AG20443 (cell line): ENCODE measurements around the gene CEACAM21.

Source experiments
- DNase-seq: peaks from one replicate; pipeline ENCODE4 v3.0.0; 2012; ENCODE audit warnings: low spot score, mixed read lengths

The CEACAM21 gene

DNA sequence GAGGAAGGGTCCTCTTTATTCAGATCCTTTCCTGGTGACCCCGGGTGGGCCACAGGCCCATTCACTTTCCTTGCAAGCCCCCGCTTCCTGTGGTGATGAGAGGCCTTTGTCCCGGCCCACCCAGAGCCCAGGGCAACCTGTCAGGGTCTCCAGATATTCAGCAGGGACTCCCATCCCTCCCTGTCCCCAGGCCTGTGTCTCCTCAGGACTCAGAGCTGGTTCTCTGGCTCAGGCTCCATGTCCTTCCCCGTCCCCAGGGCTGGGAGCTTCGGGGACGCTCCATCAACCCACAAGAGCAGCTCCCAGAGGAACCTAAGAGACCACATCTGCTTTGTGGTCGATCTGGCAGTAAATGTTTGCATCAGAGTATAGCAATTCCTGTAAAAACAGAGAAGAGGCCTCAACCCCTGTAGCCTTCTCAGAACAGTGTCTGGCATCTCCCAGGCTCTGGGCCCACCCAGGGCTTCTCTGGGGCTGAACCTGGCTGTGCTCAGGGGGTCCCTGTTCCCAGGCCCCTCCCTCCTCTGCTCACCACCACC, 43.1 kb downstream of the CEACAM21 start:
- no peak for DNase-seq

DNA sequence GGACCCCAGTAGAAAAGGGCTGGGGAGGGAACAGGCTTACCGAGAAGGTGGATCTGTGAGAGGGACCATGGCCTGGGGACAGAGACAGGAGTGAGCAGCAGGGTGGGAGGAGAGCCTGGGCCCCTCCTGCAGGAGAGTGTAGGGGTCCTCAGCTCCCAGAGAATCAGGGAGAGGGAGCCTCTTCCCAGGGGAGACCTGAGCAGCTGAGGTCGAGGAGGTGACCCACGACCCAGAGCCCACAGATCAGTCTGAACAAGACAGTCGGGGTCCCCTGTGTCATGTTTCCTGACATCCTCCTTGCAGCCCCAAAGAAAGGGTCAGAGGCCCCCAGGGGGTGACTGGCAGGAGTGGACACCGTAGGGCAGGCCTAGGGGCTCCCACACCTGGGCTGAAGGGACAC, 44.2 kb downstream of the CEACAM21 start:
- no peak for DNase-seq

DNA sequence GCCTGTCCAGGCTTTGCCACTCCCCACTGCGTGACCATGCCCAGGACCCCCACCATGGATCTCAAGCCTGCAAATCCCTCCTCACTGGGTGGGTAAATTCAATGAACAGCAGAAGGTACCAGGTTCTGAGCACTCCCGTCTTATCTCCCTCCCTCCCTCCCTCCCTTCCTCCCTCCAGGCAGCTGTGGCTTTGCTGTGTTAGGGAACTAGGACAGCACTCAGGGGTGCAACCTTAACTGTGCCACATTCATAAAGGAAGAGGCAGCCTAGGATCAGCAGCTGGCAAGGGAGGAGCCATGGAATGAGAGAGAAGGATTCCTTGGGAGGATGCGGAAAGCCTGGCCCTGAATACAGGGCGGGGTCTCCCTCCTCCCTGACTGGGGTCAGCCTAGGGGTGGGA, 45.3 kb downstream of the CEACAM21 start:
- DNase-seq, result no peak

DNA sequence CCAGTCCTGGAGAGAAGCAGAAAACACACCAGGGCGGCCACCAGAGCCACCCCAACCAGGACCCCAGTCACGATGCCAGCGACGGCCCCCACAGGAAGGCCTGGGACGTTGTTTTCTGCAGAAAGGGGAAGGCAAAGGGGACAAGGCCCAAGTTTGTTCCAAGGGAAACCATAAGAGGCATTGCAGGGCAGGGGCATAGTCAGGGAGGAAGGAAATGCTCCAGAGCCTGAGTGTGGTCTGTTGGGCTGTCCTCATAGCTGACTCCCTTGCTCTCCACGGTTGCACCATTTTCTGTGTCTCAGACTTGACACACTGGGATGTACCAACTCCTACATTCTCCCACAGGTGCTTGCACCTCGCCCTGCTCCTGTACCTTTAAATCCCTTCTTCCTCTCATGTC, 45.7 kb downstream of the CEACAM21 start:
- DNase-seq, result no peak

DNA sequence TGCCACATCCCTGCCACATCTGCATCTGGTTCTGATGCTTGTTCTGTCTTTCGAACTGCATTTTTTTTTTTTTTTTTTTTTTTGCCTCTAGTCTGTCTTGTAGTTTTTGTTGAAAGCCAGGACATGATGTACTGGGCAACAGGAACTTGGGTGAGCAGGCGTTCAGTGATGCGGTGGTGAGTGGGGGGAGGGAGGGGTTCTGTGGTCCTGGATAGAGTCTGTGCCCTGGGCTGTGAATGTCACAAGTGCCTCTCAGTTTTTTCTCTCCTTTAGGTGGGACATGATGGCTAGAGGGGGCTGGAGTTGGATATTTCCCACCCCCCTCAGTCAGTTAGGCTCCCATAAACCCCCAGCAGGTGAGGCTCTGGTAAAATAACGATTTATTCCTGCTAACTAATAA, 47.4 kb downstream of the CEACAM21 start:
- DNase-seq, result no peak

DNA sequence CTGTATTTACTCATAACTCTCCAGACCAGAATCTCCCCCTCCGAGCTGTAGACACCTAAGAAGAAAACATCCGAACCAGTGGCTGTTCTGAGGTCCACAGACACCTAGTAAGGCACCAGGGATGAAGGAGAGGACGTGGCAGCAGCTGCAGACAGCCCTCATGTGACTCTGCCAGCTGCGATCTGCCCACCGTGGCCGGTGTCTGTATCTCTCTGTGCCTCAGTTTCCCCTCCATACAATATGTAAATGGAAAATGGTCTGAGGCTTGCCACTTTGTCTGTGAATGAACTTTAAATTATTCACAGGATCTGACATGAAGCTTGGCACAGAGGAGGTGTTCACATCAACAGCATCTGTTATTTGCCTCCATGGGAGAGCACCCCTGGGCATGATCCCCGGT, 48.5 kb downstream of the CEACAM21 start:
- no peak for DNase-seq

DNA sequence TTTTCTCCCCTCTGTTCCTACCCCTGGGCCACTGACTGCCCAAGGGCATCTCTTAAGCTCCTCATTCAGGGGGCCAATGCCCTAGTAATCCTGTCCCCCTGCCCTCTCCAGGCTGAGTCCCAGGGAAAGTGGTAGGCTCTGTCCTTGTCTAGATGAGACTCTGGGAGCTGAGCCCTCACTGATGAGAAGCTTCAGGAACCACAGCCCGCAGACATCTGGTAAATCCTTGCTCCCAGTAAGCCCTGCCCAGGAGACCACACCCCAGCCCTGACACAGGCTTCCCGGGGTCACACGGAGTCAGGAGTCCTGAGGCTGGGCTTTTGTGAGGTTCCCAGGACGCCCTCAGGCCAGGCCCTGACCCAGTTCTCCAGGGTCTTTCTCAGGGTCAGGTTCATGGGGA, 49.0 kb downstream of the CEACAM21 start:
- DNase-seq, result no peak

DNA sequence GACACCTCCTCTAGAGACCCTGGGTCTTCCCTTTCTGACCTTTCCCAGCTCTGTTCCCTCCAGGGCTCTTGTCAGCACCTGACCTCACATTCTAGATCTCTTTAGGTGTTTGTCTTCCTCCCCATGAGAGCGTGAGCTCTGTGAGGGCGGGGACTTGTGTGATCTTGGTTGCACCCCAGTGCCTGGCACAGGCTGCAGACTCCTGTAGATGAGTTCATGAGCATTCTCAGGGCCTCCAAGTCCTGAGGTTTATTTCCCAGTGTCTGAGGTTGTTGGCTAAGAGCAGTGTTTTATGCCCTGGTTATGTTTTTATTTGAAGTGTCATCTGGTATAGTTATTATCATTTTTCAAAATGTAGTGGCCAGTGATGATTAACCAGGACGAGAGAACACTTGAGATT, 50.3 kb downstream of the CEACAM21 start:
- DNase-seq, result no peak

DNA sequence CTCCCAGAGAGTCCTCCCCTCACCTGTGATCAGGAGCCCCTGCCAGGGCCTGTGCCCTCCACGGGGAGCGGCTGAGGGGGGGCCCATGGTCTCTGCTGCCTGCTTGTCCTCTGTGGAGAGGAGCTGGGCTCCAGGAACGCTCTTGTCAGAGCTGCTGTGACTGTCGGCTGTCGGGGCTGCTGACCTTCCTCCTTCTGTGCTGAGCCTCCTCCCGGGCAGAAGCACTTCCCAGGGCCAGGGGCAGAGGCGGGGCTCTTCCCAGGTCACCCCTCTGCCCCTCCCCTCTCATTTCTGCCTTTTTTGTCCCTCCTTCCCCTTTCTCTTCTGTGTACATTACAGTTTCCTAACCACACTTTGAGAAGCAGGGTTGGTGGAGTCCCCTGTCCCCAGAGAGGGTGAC, 50.9 kb downstream of the CEACAM21 start, which contains the start of gene CEACAM4:
Gene CEACAM4 (minus strand): TSS at position 198 of the 400 bp plus-strand sequence. CDS start 111 bp downstream, at position 87.
- DNase-seq, result no peak

DNA sequence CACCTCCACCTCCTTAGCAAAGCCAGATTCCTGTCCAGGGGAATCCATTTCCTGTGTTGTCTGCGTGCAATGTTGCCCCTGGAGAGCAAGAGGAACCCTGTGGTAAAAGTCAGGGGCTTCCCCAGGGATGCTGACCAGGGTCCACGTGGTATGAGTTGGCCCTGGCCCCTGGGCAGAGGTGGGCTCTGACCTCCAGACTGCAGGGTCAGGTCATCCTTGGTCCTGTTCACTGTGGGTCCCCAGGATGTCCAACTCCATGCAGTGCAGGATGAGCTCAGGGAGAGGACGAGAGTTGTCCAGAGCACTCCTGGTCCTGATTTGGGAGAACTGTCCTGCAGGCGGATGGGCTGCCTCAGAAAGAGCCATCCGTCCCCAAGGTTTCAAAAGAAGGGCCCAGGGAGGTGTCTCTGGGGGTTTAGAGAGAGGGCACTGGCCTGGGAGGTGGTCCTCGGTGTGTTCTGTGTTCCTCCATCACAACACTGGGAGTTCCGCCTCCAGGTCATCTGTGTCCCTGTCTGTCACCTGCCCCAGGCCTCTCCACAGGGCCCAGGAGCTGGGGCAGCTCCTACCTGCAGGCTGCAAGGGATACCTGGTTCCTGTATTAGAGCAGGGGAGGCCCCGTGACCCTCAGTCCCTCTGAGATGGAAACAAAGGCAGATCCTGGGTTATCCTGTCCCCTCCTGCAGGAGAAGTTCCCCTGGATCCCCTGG, 52.2 kb downstream of the CEACAM21 start:
- DNase-seq, result no peak
